NCI-H82 treated with DMSO at 0.1 percent for 48 hours (cell line): ENCODE results near the gene CKLF.

Experiments
- DNase-seq: peaks from one replicate; lab custom pipeline; 2025; ENCODE audit not compliant: unreplicated experiment; lab: John Stamatoyannopoulos, UW

CKLF gene

GRCh38 chr16:66614161-66614802, 61.9 kb downstream of the CKLF start:
- DNase-seq = no peak
